Stomach (tissue), 9 donors: ENCODE measurements around the gene KHDRBS2. TPM values are rescaled to one million over a fixed set of nuclear protein-coding genes. Genes with fewer than 3 reads are reported as not detected.

ENCODE experiments used
- DNase-seq, 2 donors: peaks; one replicate each; pipeline versions ENCODE4 v3.0.0 to v3.0.0-alpha.2; 2013 to 2019
- H3K27ac ChIP-seq, 5 donors: fragments of 200-600 bp in 4 of 5; sonication (generic) in 4 of 5; one replicate each; pipeline ENCODE4 v1.5.1; 2013 to 2019; ENCODE audit warnings: mild to moderate bottlenecking in 1 of 5, moderate library complexity in 1 of 5
- H3K27me3 ChIP-seq, 3 donors: fragments of 200-600 bp; sonication (generic); one replicate each; pipeline ENCODE4 v1.5.1; 2017 to 2019; ENCODE audit warnings: mixed run types in 1 of 3
- H3K36me3 ChIP-seq, 4 donors: fragments of 200-600 bp; sonication (generic); 1 replicate in 3 of 4; 2 replicates in 1 of 4; pipeline ENCODE4 v1.5.1; 2016 to 2019
- H3K4me1 ChIP-seq, 4 donors: fragments of 200-600 bp; sonication (generic); one replicate each; pipeline ENCODE4 v1.5.1; 2016 to 2019
- H3K4me3 ChIP-seq, 4 donors: fragments of 200-600 bp; sonication (generic) in 3 of 4; one replicate each; pipeline ENCODE4 v1.5.1; 2016 to 2019; ENCODE audit warnings: mild to moderate bottlenecking in 1 of 4
- H3K9me3 ChIP-seq, 4 donors: fragments of 200-600 bp; sonication (generic); one replicate each; pipeline ENCODE4 v1.5.1; 2016 to 2019
- EP300 ChIP-seq: sonication (generic); formaldehyde crosslinking; IDR thresholded peaks from one replicate; pipeline ENCODE4 v1.6.1; 2017; ENCODE audit warnings: antibody characterized with exemption
- POLR2A ChIP-seq, 4 donors: fragments of 450-650 bp; IDR thresholded peaks; one replicate each; pipeline ENCODE4 v1.6.1; 2016; ENCODE audit warnings: antibody characterized with exemption in 4 of 4, control low read depth in 2 of 4, mild to moderate bottlenecking in 1 of 4, moderate library complexity in 1 of 4
- POLR2AphosphoS5 ChIP-seq, 3 donors: sonication (generic); formaldehyde crosslinking; IDR thresholded peaks; one replicate each; pipeline ENCODE4 v1.6.1; 2016; ENCODE audit warnings: antibody characterized with exemption in 3 of 3
- WGBS, 5 donors: extraction: QIAGEN DNeasy Blood & Tissue Kit in 3 of 5; methylation state at CpG; one replicate each; pipeline versions ENCODE4 v1.1.5 to v1.1.7; 2013 to 2018; 5-methylcytosine and 5-hydroxymethylcytosine counted together
- intact Hi-C: fragments of 100-400 bp; cut with DNase I; formaldehyde crosslinking; loops from one replicate; pipeline ENCODE4 v1.15.1; 2023; ENCODE audit warnings: low total_unique reads
- polyA plus RNA-seq, 3 donors: library from polyadenylated mRNA; stranded (reverse); fragments of 200-250 nt; gene quantifications; one replicate each; pipeline ENCODE4 v1.2.3, GENCODE V29; 2013
- total RNA-seq, 5 donors: library from RNA; depleted of rRNA; stranded (reverse); fragments of >200 nt; gene quantifications; one replicate each; pipeline versions ENCODE4 v1.1.0 to v1.2.3, GENCODE V29; 2014 to 2016
- TF ChIP-seq, protein P1 (sequence below), 7 experiments: fragments of 450-650 bp in 4 of 7; fragments of 200-600 bp in 3 of 7; sonication (generic) in 3 of 7; IDR thresholded peaks; one replicate each; pipeline ENCODE4 v1.5.1; 2016 to 2019; ENCODE audit warnings: antibody characterized with exemption in 7 of 7, control low read depth in 2 of 7, mild to moderate bottlenecking in 1 of 7
- donor health status: healthy with polysubstance abuse.
- donor health status: Bipolar disorder and iron deficiency.
- donor health status: healthy.

The KHDRBS2 gene
- total and polyA plus RNA-seq, 8 donors = 0.45 to 0.87 (median 0.73) TPM; not detected in 5

DNA sequence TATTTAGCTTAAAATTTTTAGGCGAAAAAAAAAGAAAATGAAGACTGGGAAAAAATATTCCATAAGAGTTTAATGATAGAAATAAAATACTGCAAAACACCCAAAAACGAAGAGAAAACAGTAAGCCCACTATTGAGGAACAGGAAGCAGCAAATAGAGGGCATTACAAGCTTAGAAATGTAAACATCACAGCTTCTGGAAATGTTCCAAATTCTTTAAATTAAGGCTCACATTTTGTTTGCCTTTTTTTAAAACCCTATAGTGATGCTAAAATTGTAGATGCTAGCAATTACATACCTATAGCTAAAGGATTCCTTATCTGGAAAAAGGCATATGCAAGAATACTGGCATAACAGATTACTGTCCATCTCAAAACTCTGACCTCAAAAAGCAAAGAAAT is 248.6 kb downstream of the KHDRBS2 start:
- WGBS, 5 donors = 49 to 62% (median 58%) methylated on average over 2 of the region's 2 CpGs
- intact Hi-C loops = no loop called here
- peaks cover 0 to 13% (median 0%) of the 10 kb centered on the region in 4 donors for H3K9me3 ChIP-seq
- no peak for TF ChIP-seq POLR2AphosphoS5 (IDR thresholded peaks at IDR 0.05)
- no peak for TF ChIP-seq POLR2A (IDR thresholded peaks at IDR 0.05)
- TF ChIP-seq, protein P1, sequence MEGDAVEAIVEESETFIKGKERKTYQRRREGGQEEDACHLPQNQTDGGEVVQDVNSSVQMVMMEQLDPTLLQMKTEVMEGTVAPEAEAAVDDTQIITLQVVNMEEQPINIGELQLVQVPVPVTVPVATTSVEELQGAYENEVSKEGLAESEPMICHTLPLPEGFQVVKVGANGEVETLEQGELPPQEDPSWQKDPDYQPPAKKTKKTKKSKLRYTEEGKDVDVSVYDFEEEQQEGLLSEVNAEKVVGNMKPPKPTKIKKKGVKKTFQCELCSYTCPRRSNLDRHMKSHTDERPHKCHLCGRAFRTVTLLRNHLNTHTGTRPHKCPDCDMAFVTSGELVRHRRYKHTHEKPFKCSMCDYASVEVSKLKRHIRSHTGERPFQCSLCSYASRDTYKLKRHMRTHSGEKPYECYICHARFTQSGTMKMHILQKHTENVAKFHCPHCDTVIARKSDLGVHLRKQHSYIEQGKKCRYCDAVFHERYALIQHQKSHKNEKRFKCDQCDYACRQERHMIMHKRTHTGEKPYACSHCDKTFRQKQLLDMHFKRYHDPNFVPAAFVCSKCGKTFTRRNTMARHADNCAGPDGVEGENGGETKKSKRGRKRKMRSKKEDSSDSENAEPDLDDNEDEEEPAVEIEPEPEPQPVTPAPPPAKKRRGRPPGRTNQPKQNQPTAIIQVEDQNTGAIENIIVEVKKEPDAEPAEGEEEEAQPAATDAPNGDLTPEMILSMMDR (IDR thresholded peaks at IDR 0.05) = no peak
- TF ChIP-seq EP300 = no peak
- H3K36me3 ChIP-seq = no peaks in the 10 kb centered on the region
- no peak overlapping the region for H3K4me3 ChIP-seq
- no peak overlapping the region for H3K27ac ChIP-seq
- H3K27me3 ChIP-seq = no peaks in the 10 kb centered on the region
- DNase-seq = no peak
- no peaks in the 10 kb centered on the region for H3K4me1 ChIP-seq

DNA sequence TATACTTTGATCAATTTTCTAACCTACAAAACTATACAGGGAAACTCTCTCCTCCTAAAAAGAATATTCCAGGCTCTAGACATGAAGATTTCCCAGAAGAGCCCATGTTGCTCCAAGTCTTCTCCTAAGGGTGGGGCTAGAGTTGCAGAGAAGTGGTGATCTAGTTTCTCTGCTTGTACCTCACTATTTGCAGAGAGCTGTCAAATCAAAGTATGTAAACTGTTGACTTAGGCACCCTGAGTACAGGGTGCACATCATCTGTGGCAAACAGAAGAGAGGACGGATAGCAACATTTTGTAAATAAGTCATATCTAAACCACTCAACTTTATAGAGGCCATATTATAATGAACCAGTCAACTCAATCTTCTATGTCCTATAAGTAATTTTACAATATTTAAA is 250.1 kb downstream of the KHDRBS2 start:
- peaks cover 0 to 19% (median 3%) of the 10 kb centered on the region in 4 donors for H3K9me3 ChIP-seq
- 50 to 73% (median 56%) methylated on average over 1 of the region's 1 CpG for WGBS, 5 donors
- no peak overlapping the region for H3K4me3 ChIP-seq
- no peaks in the 10 kb centered on the region for H3K36me3 ChIP-seq
- no peak overlapping the region for H3K27ac ChIP-seq
- TF ChIP-seq EP300 (no peak), POLR2AphosphoS5 (IDR thresholded peaks at IDR 0.05) (no peak), POLR2A (IDR thresholded peaks at IDR 0.05) (no peak)
- TF ChIP-seq, protein P1 (IDR thresholded peaks at IDR 0.05) = no peak
- no peaks in the 10 kb centered on the region for H3K27me3 ChIP-seq
- intact Hi-C loops = no loop called here
- H3K4me1 ChIP-seq = no peaks in the 10 kb centered on the region
- no peak for DNase-seq

DNA sequence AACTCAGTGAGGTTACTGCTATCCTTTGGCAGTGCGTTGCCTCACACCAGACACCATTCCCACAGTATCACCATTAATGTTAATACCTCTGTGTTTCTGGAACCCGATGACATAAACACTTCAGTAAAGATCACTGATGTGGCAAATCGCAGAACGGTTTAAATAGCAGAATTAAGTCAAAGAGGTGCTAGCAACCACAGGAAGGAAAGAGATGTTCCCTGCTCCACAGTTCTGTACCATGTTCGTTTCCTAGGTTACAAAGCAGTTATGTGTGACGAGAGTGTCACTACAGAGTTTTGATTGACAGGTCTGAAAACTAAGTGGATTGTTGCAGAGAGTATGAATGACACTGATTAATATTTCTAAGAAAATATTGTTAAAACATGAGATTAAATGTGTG is 272.3 kb downstream of the KHDRBS2 start:
- Histone ChIP-seq H3K4me3 (no peak overlapping the region), H3K4me1 (no peaks in the 10 kb centered on the region), H3K9me3 (peaks cover 0 to 16% (median 1%) of the 10 kb centered on the region in 4 donors), H3K36me3 (no peaks in the 10 kb centered on the region), H3K27ac (no peak overlapping the region), H3K27me3 (no peaks in the 10 kb centered on the region)
- intact Hi-C loops = no loop called here
- TF ChIP-seq POLR2AphosphoS5 (IDR thresholded peaks at IDR 0.05) (no peak), EP300 (no peak), POLR2A (IDR thresholded peaks at IDR 0.05) (no peak)
- TF ChIP-seq, protein P1 (IDR thresholded peaks at IDR 0.05) = no peak
- no peak for DNase-seq
- 67 to 80% (median 71%) methylated on average over 6 of the region's 6 CpGs for WGBS, 5 donors

DNA sequence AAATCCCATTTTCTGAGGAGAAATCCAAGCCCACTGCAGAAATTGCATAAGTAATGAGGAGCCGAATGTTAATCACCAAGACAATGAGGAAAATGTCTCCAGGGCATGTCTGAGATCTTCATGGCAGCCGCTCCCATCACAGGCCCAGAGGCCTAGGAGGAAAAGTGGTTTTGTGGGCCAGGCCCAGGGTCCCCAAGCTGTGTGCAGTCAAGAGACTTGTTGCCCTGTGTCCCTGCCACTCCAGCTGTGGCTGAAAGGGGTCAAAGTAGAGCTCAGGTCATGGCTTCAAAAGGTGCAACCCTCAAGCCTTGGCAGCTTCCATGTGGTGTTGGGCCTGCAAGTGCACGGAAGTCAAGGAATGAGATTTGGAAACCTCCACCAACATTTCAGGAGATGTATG is 276.6 kb downstream of the KHDRBS2 start:
- H3K9me3 ChIP-seq = peaks cover 0 to 19% (median 2%) of the 10 kb centered on the region in 4 donors
- H3K27ac ChIP-seq = no peak overlapping the region
- TF ChIP-seq, protein P1 (IDR thresholded peaks at IDR 0.05) = no peak
- no peak for TF ChIP-seq POLR2AphosphoS5 (IDR thresholded peaks at IDR 0.05)
- no peak for TF ChIP-seq EP300
- TF ChIP-seq POLR2A (IDR thresholded peaks at IDR 0.05) = no peak
- DNase-seq = no peak
- H3K4me1 ChIP-seq = no peaks in the 10 kb centered on the region
- no peaks in the 10 kb centered on the region for H3K36me3 ChIP-seq
- WGBS, 5 donors = 85 to 97% (median 95%) methylated on average over 3 of the region's 3 CpGs
- H3K27me3 ChIP-seq = no peaks in the 10 kb centered on the region
- no peak overlapping the region for H3K4me3 ChIP-seq
- intact Hi-C loops = no loop called here
